A673 (cell line): Measurements from ENCODE around the gene GAS2L2. TPM values are rescaled to one million over a fixed set of nuclear protein-coding genes. Genes with fewer than 3 reads are reported as not detected.

ENCODE experiments used
- BruUV-seq: library from RNA; stranded (reverse); fragments of 400-500 nt; replicated peaks from 2 replicates; lab custom pipeline; 2021; lab: Mats Ljungman, UMichigan
- CTCF ChIA-PET: fragments of 300-600 bp; sonication (Branson Sonifier 250); formaldehyde crosslinking; loops from one replicate; lab custom pipeline; 2022; ENCODE audit warnings: antibody characterized with exemption; lab: Charles Lee
- POLR2A ChIA-PET: fragments of 300-600 bp; sonication (Branson Sonifier 250); formaldehyde crosslinking; loops from one replicate; lab custom pipeline; 2022; ENCODE audit warnings: antibody characterized with exemption; ENCODE audit not compliant: low non-redundant PET; lab: Charles Lee
- DNase-seq: peaks from one replicate; pipeline ENCODE4 v3.0.0-alpha.2; 2015; ENCODE audit warnings: low spot score
- H3K27ac ChIP-seq: fragments of 200-600 bp; sonication (generic); 2 replicates; pipeline ENCODE4 v1.5.1; 2016; ENCODE audit warnings: mixed run types, low read depth, mild to moderate bottlenecking, mixed read lengths, antibody characterized with exemption, low read length; ENCODE audit not compliant: poor library complexity, severe bottlenecking
- H3K27me3 ChIP-seq: fragments of 200-600 bp; sonication (generic); replicated peaks from 2 replicates; pipeline ENCODE4 v1.6.1; 2017; ENCODE audit warnings: mixed run types, low read depth, mild to moderate bottlenecking, mixed read lengths, antibody characterized with exemption, low read length; ENCODE audit not compliant: insufficient read depth, poor library complexity
- H3K36me3 ChIP-seq: fragments of 200-600 bp; sonication (generic); 2 replicates; pipeline ENCODE4 v1.6.1; 2016; ENCODE audit warnings: mixed run types, mild to moderate bottlenecking, mixed read lengths, antibody characterized with exemption, low read length; ENCODE audit not compliant: insufficient read depth, poor library complexity, severe bottlenecking
- H3K4me1 ChIP-seq: fragments of 200-600 bp; sonication (generic); 2 replicates; pipeline ENCODE4 v1.6.1; 2017; ENCODE audit warnings: mixed run types, mild to moderate bottlenecking, mixed read lengths, antibody characterized with exemption, low read length; ENCODE audit not compliant: insufficient read depth, poor library complexity, severe bottlenecking
- H3K4me3 ChIP-seq: fragments of 200-600 bp; sonication (generic); 2 replicates; pipeline ENCODE4 v1.5.1; 2016; ENCODE audit warnings: low read depth, mixed run types, mild to moderate bottlenecking, mixed read lengths, low read length; ENCODE audit not compliant: poor library complexity, severe bottlenecking
- H3K9me3 ChIP-seq: fragments of 200-600 bp; sonication (generic); 2 replicates; pipeline ENCODE4 v1.6.1; 2016; ENCODE audit warnings: mixed run types, low read depth, mild to moderate bottlenecking, mixed read lengths, antibody characterized with exemption, low read length; ENCODE audit not compliant: poor library complexity, severe bottlenecking
- EZH2 ChIP-seq: fragments of 200-600 bp; sonication (generic); IDR thresholded peaks from 2 replicates; pipeline ENCODE4 v1.6.1; 2017; ENCODE audit warnings: borderline replicate concordance, low read depth, mild to moderate bottlenecking, mixed read lengths, antibody characterized with exemption, low read length; ENCODE audit not compliant: poor library complexity, severe bottlenecking
- intact Hi-C: fragments of 100-400 bp; cut with micrococcal nuclease; formaldehyde crosslinking; loops from one replicate; pipeline ENCODE4 v1.10.0; 2022; ENCODE audit not compliant: unreplicated experiment
- total RNA-seq: library from RNA; stranded (reverse); gene quantifications from 2 replicates; pipeline ENCODE4 v1.2.3, GENCODE V29; 2021
- TF ChIP-seq, protein P1 (sequence below): fragments of 300-800, 200-600 bp; sonication (generic); conservative IDR thresholded peaks from 2 replicates; pipeline ENCODE4 v1.5.1; 2017; ENCODE audit warnings: low read depth, mild to moderate bottlenecking, antibody characterized with exemption, low read length, moderate library complexity, mixed read lengths

Gene GAS2L2
- total RNA-seq, 1 experiment from 2014 or later = not detected

- CTCF ChIA-PET = no interaction called here
- peaks cover 3% of the 10 kb centered on the region for H3K4me1 ChIP-seq
- no peaks in the 10 kb centered on the region for H3K9me3 ChIP-seq
- peak overlapping the region; percentile 51 for H3K4me3 ChIP-seq
- intact Hi-C loops = no loop called here
- no peak for TF ChIP-seq EZH2
- TF ChIP-seq, protein P1, sequence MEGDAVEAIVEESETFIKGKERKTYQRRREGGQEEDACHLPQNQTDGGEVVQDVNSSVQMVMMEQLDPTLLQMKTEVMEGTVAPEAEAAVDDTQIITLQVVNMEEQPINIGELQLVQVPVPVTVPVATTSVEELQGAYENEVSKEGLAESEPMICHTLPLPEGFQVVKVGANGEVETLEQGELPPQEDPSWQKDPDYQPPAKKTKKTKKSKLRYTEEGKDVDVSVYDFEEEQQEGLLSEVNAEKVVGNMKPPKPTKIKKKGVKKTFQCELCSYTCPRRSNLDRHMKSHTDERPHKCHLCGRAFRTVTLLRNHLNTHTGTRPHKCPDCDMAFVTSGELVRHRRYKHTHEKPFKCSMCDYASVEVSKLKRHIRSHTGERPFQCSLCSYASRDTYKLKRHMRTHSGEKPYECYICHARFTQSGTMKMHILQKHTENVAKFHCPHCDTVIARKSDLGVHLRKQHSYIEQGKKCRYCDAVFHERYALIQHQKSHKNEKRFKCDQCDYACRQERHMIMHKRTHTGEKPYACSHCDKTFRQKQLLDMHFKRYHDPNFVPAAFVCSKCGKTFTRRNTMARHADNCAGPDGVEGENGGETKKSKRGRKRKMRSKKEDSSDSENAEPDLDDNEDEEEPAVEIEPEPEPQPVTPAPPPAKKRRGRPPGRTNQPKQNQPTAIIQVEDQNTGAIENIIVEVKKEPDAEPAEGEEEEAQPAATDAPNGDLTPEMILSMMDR = no peak
- no peak overlapping the region for H3K27ac ChIP-seq
- BruUV-seq = no TSS peak
- H3K27me3 ChIP-seq = no peaks in the 10 kb centered on the region
- H3K36me3 ChIP-seq = no peaks in the 10 kb centered on the region
- POLR2A ChIA-PET = no interaction called here
- DNase-seq = no peak
These were observed 20.9 kb downstream of the GAS2L2 start for GRCh38 chr17:35731917-35732805.

GRCh38 chr17:35731239-35731916, 21.7 kb downstream of the GAS2L2 start, which contains the start of gene RASL10B:
Gene RASL10B (plus strand): TSS chr17:35731639. CDS start chr17:35735185, 3,546 bp downstream.
- Histone ChIP-seq H3K36me3 (no peaks in the 10 kb centered on the region), H3K9me3 (no peaks in the 10 kb centered on the region), H3K27ac (no peak within 1 kb of the TSS), H3K4me3 (peak within 1 kb of the TSS; percentile 51), H3K4me1 (peaks cover 11% of the 10 kb centered on the region), H3K27me3 (no peaks in the 10 kb centered on the region)
- ChIA-PET POLR2A (no interaction called here), CTCF (no interaction called here)
- peak; percentile 48 for DNase-seq
- no peak for TF ChIP-seq EZH2
- TF ChIP-seq, protein P1 = no peak
- no TSS peak for BruUV-seq
- intact Hi-C loops = no loop called here

- BruUV-seq = no TSS peak
- intact Hi-C loops = no loop called here
- TF ChIP-seq EZH2 = no peak
- TF ChIP-seq, protein P1 = no peak
- Histone ChIP-seq H3K27me3 (no peaks in the 10 kb centered on the region), H3K27ac (no peak overlapping the region), H3K9me3 (no peaks in the 10 kb centered on the region), H3K4me3 (no peak overlapping the region), H3K4me1 (peaks cover 12% of the 10 kb centered on the region), H3K36me3 (no peaks in the 10 kb centered on the region)
- POLR2A ChIA-PET = no interaction called here
- CTCF ChIA-PET = no interaction called here
- DNase-seq = no peak
These were observed 22.5 kb downstream of the GAS2L2 start for GRCh38 chr17:35730400-35731005.
